Measurements from ENCODE around the gene AIDA. TPM values are rescaled to one million over a fixed set of nuclear protein-coding genes. Genes with fewer than 3 reads are reported as not detected.
A peak's percentile ranks its signal among the peaks of the same experiment; 100 is the strongest.

Gene AIDA
- 38.0 and 41.4 TPM in 2 replicates for total RNA-seq (2014; rRNA removed)
- percentile 88 among the genes with signal in this experiment for Bru-seq, nascent RNA
- percentile 87 among the genes with signal in this experiment for BruChase-seq, experiment 1, labeled RNA remaining after a 6-hour chase
- BruChase-seq, experiment 2, labeled RNA remaining after a 2-hour chase = percentile 80 among the genes with signal in this experiment
- long read RNA-seq, transcript AIDA-201 (10 exons, 3,008 nt) = major isoform, 164 of 195 reads
- long read RNA-seq, partial matches to known transcripts = 11 of 195 reads
- long read RNA-seq, other reads (novel, unspliced or antisense) = 20 of 195 reads

GRCh38 chr1:222712253-222713090 lies at the start of gene AIDA, which contains the start of gene BROX:
AIDA (minus strand) TSS chr1:222712491; CDS start chr1:222712317, 174 bp downstream.
BROX (plus strand) TSS chr1:222712564; CDS start chr1:222715700, 3,136 bp downstream.
- peak; percentile 94 for DNase-seq
- H3K79me2 ChIP-seq (ENCODE audit: low read length) = peaks cover 62% of the 10 kb centered on the region
- H3K4me2 ChIP-seq (ENCODE audit: low read length) = peak within 1 kb of the TSS; percentile 95
- H3K9me3 ChIP-seq (ENCODE audit: low read length) = no peaks in the 10 kb centered on the region
- H3F3A ChIP-seq (ENCODE audit: low read length, unreplicated experiment) = peaks cover 5% of the 10 kb centered on the region
- TSS peak; percentile 71 for BruUV-seq (replicated peaks)
- peak within 1 kb of the TSS; percentile 79 for H3K4me3 ChIP-seq (ENCODE audit: low read length)
- intact Hi-C loops (cut with micrococcal nuclease) = loop anchor here (1.0 to 5.0 kb wide), 4 partner anchors 70 to 1925 kb away; partner anchors contain the start of gene MTARC1
- H3K4me1 ChIP-seq (ENCODE audit: insufficient read depth, low read length) = peaks cover 19% of the 10 kb centered on the region
- peaks cover 11% of the 10 kb centered on the region for H3K36me3 ChIP-seq (ENCODE audit: low read depth, low read length)
- ChIA-PET POLR2A (ENCODE audit: unreplicated experiment) (interaction anchor here (0.7 to 1.1 kb wide), 4 partner anchors 24 to 123 kb away, joined by 3 to 8 read pairs (median 4); partner anchors contain the start of genes FAM177B and TAF1A), CTCF (no interaction called here)
- TF ChIP-seq EZH2phosphoT487 (IDR thresholded peaks at IDR 0.05; ENCODE audit: borderline replicate concordance, low read length) = no peak
- no peak for TF ChIP-seq EZH2 (IDR thresholded peaks at IDR 0.05; ENCODE audit: low read length, unreplicated experiment)
- H3K9me2 ChIP-seq (replicated peaks; ENCODE audit: low read length) = no peaks in the 10 kb centered on the region
- peak within 1 kb of the TSS; percentile 83 for H3K9ac ChIP-seq (ENCODE audit: low read length)
- peak within 1 kb of the TSS; percentile 78 for H3K27ac ChIP-seq (ENCODE audit: low read length)
- H3K27me3 ChIP-seq (ENCODE audit: low read length) = no peaks in the 10 kb centered on the region
- H2AFZ ChIP-seq (ENCODE audit: low read length) = peak within 1 kb of the TSS; percentile 98
- 0 out of 2 replicates have a peak, but pooled peaks cover 7% of the 10 kb centered on the region for H4K20me1 ChIP-seq (ENCODE audit: low read length)
- ATAC-seq = peak; percentile 77

GRCh38 chr1:222761083-222761482 lies 48.8 kb upstream of the AIDA start:
- Histone ChIP-seq H3K4me2 (ENCODE audit: low read length) (no peak overlapping the region), H3K4me3 (ENCODE audit: low read length) (no peak overlapping the region), H3F3A (ENCODE audit: low read length, unreplicated experiment) (no peaks in the 10 kb centered on the region), H3K27ac (ENCODE audit: low read length) (no peak overlapping the region), H3K79me2 (ENCODE audit: low read length) (no peaks in the 10 kb centered on the region), H4K20me1 (ENCODE audit: low read length) (no peaks in the 10 kb centered on the region), H3K4me1 (ENCODE audit: insufficient read depth, low read length) (no peaks in the 10 kb centered on the region), H3K27me3 (ENCODE audit: low read length) (no peaks in the 10 kb centered on the region), H3K9me3 (ENCODE audit: low read length) (no peaks in the 10 kb centered on the region), H3K36me3 (ENCODE audit: low read depth, low read length) (no peaks in the 10 kb centered on the region), H3K9me2 (replicated peaks; ENCODE audit: low read length) (no peaks in the 10 kb centered on the region), H3K9ac (ENCODE audit: low read length) (no peak overlapping the region), H2AFZ (ENCODE audit: low read length) (no peak overlapping the region)
- BruUV-seq (replicated peaks) = no TSS peak
- intact Hi-C loops (cut with micrococcal nuclease) = no loop called here
- TF ChIP-seq CTCF (conservative IDR thresholded peaks at IDR 0.05; ENCODE audit: low read depth, low read length) (no peak), EZH2phosphoT487 (IDR thresholded peaks at IDR 0.05; ENCODE audit: borderline replicate concordance, low read length) (no peak), EZH2 (IDR thresholded peaks at IDR 0.05; ENCODE audit: low read length, unreplicated experiment) (no peak)
- ATAC-seq = no peak
- DNase-seq = no peak
- CTCF ChIA-PET = no interaction called here
- POLR2A ChIA-PET (ENCODE audit: unreplicated experiment) = no interaction called here

DNA sequence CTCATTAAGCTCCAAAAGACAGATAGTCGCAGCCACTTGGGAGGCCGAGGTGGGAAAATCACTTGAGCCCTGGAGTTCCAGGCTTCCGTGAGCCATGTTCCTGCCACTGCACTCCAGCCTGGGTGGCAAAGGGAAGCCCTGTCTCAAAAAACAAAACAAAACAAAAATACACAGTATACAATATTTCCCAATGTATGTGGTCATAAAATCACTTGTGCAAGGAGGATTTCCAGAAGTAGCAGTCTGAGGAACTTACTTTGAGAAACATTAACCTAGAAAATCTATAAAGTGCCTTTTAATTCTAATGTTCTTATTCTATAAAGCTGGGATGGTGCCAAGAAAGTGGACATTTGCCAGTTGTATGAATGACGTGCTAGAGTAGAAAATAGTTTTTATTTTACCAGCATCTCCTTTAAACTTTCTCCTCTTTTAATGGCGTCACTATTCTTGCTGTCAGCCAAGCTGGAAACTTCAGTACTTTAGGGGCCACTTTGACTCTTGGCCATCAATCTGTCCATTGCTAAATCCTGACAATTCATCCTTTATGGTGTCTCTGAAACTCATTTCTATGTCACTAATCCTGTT lies 47.3 kb upstream of the AIDA start:
- ChIA-PET CTCF (no interaction called here), POLR2A (ENCODE audit: unreplicated experiment) (no interaction called here)
- BruUV-seq (replicated peaks) = no TSS peak
- H3K9me2 ChIP-seq (replicated peaks; ENCODE audit: low read length) = no peaks in the 10 kb centered on the region
- no peak for ATAC-seq
- TF ChIP-seq EZH2phosphoT487 (IDR thresholded peaks at IDR 0.05; ENCODE audit: borderline replicate concordance, low read length) (no peak), CTCF (conservative IDR thresholded peaks at IDR 0.05; ENCODE audit: low read depth, low read length) (no peak), EZH2 (IDR thresholded peaks at IDR 0.05; ENCODE audit: low read length, unreplicated experiment) (no peak)
- H3F3A ChIP-seq (ENCODE audit: low read length, unreplicated experiment) = peaks cover 3% of the 10 kb centered on the region
- no peak overlapping the region for H3K4me3 ChIP-seq (ENCODE audit: low read length)
- no peaks in the 10 kb centered on the region for H3K27me3 ChIP-seq (ENCODE audit: low read length)
- no peaks in the 10 kb centered on the region for H4K20me1 ChIP-seq (ENCODE audit: low read length)
- H3K4me1 ChIP-seq (ENCODE audit: insufficient read depth, low read length) = peaks cover 11% of the 10 kb centered on the region
- no peak overlapping the region for H3K4me2 ChIP-seq (ENCODE audit: low read length)
- intact Hi-C loops (cut with micrococcal nuclease) = no loop called here
- no peak overlapping the region for H2AFZ ChIP-seq (ENCODE audit: low read length)
- H3K79me2 ChIP-seq (ENCODE audit: low read length) = no peaks in the 10 kb centered on the region
- H3K9me3 ChIP-seq (ENCODE audit: low read length) = no peaks in the 10 kb centered on the region
- DNase-seq = no peak
- H3K9ac ChIP-seq (ENCODE audit: low read length) = no peak overlapping the region
- H3K36me3 ChIP-seq (ENCODE audit: low read depth, low read length) = no peaks in the 10 kb centered on the region
- no peak overlapping the region for H3K27ac ChIP-seq (ENCODE audit: low read length)
